CD4-positive, alpha-beta T cell treated with Interleukin-1 beta for 1 hour (primary cell): ENCODE measurements around the gene PANX1.

Experiments
- DNase-seq, 2 donors: peaks; one replicate each; pipeline ENCODE4 v3.0.0-alpha.2; 2020 to 2022

PANX1 gene

GRCh38 chr11:94186342-94187203 is 57.9 kb downstream of the PANX1 start:
- DNase-seq: no peak

GRCh38 chr11:94193288-94193687 is 64.6 kb downstream of the PANX1 start:
- DNase-seq: no peak

- no peak for DNase-seq
Measured at GRCh38 chr11:94194712-94195111, 66.1 kb downstream of the PANX1 start.

DNA sequence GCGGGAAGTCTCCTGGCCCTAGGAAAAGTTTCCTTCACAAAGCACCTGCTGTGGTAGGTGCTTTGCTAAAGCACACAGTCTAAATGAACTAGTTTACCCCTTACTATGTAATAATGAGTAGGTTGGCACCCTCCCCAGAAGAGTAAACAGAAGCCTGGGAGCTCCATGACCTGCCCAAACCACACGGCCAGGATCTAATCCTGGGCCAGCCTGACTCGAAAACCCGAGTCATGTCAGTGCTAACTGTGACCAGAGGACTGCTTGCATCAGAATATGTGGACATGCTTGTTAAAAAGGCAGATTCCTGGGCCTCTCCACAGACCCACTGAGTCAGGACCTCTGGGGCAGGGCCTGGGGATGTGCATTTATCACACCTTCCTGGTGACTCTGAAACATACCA is 67.7 kb downstream of the PANX1 start:
- DNase-seq: no peak

- no peak for DNase-seq
Measured at GRCh38 chr11:94198718-94199117, 70.1 kb downstream of the PANX1 start.

- no peak for DNase-seq
Measured at GRCh38 chr11:94199136-94200130, 70.8 kb downstream of the PANX1 start.

DNA sequence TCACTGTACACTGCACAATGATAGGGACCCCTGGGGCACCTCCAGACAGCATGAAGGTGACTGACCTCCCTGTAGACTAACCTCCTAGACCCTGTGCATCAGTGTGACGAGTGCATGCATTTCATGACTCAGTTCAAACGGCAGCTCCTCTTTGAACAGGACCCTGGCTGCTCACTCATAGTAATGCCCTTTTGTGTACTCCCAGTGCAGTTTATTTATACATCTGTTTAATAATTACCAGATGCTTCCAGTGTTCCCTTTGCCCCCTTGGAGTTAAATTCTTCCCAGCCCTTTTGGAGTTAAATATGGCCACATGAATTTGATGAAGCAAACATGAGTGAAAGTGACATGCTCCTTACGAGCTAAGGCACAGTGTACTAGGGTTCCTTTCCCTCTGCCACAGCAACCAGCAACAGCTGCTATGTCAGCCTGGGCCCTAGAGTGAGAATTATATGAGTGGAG is 72.4 kb downstream of the PANX1 start:
- DNase-seq: no peak

- no peak for DNase-seq
Measured at GRCh38 chr11:94203070-94203469, 74.4 kb downstream of the PANX1 start.

- DNase-seq: no peak
Measured at GRCh38 chr11:94211261-94211830, 82.7 kb downstream of the PANX1 start.

DNA sequence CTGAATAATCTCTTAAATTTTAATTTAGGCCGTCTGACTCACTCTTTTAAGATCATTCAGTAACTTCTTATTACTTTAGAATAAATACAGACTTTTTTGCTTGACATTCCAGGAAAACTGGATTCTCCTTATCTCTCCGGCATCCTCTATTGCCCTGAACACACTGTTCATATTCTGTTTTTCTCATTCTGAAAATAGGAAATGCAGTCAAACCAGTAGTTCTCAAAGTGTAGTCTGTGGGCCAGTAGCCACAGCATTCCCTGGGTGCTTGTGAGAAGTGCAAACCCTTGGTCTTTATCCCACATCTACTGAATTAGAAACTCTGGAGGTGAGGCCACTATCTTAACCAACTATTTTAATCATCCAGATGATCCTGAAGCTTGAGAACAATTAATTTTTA is 84.3 kb downstream of the PANX1 start:
- DNase-seq: no peak

GRCh38 chr11:94217705-94218104 is 89.1 kb downstream of the PANX1 start:
- no peak for DNase-seq

DNA sequence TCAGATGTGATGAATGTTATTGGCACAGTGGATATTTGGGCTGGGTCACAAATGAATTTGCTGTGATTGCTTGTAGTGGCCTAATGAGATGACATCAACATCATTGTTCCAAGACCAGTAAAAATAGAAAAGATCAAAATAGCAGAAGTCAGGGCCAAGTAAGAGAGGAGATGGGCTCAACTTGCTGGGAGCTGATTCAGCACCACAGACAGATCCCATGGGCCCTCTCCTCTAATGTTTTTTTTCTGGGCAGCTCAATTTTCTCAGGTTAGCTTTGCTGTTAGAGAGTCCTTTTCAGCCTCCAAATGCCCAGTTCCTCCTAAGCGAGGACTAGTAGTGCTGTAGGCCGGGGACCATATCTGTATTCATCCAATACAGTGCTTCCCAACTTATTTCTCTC is 89.7 kb downstream of the PANX1 start:
- no peak for DNase-seq

- DNase-seq: no peak
Measured at GRCh38 chr11:94219771-94220170, 91.1 kb downstream of the PANX1 start.

GRCh38 chr11:94224078-94224477 is 95.4 kb downstream of the PANX1 start:
- no peak for DNase-seq
